ENCODE measurements around the gene CHD9.

Gene CHD9

GRCh38 chr16:53213542-53213941 is 158.8 kb downstream of the CHD9 start:
- DNase-seq (ENCODE audit: extremely low read depth, insufficient read length), result no peak
- Histone ChIP-seq H3K4me3 (replicated peaks; ENCODE audit: low read depth, low read length) (no peak overlapping the region), H3K36me3 (ENCODE audit: control insufficient read depth, insufficient read depth, low read length) (no peaks in the 10 kb centered on the region), H3K27me3 (replicated peaks; ENCODE audit: control insufficient read depth, insufficient read depth, low read length) (no peaks in the 10 kb centered on the region)
- TF ChIP-seq, protein P1, sequence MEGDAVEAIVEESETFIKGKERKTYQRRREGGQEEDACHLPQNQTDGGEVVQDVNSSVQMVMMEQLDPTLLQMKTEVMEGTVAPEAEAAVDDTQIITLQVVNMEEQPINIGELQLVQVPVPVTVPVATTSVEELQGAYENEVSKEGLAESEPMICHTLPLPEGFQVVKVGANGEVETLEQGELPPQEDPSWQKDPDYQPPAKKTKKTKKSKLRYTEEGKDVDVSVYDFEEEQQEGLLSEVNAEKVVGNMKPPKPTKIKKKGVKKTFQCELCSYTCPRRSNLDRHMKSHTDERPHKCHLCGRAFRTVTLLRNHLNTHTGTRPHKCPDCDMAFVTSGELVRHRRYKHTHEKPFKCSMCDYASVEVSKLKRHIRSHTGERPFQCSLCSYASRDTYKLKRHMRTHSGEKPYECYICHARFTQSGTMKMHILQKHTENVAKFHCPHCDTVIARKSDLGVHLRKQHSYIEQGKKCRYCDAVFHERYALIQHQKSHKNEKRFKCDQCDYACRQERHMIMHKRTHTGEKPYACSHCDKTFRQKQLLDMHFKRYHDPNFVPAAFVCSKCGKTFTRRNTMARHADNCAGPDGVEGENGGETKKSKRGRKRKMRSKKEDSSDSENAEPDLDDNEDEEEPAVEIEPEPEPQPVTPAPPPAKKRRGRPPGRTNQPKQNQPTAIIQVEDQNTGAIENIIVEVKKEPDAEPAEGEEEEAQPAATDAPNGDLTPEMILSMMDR (IDR thresholded peaks at IDR 0.05; ENCODE audit: insufficient read depth, low read length, poor library complexity, severe bottlenecking), result no peak

- DNase-seq (ENCODE audit: extremely low read depth, insufficient read length), result no peak
- no peaks in the 10 kb centered on the region for H3K36me3 ChIP-seq (ENCODE audit: control insufficient read depth, insufficient read depth, low read length)
- H3K4me3 ChIP-seq (replicated peaks; ENCODE audit: low read depth, low read length), result no peak overlapping the region
- H3K27me3 ChIP-seq (replicated peaks; ENCODE audit: control insufficient read depth, insufficient read depth, low read length), result no peaks in the 10 kb centered on the region
- TF ChIP-seq, protein P1 (IDR thresholded peaks at IDR 0.05; ENCODE audit: insufficient read depth, low read length, poor library complexity, severe bottlenecking), result no peak
Measured at GRCh38 chr16:53216798-53217197, 162.0 kb downstream of the CHD9 start.

- no peak overlapping the region for H3K4me3 ChIP-seq (replicated peaks; ENCODE audit: low read depth, low read length)
- no peaks in the 10 kb centered on the region; the same call in 1 of the 2 replicates for H3K36me3 ChIP-seq (ENCODE audit: control insufficient read depth, insufficient read depth, low read length)
- TF ChIP-seq, protein P1 (IDR thresholded peaks at IDR 0.05; ENCODE audit: insufficient read depth, low read length, poor library complexity, severe bottlenecking), result no peak
- H3K27me3 ChIP-seq (replicated peaks; ENCODE audit: control insufficient read depth, insufficient read depth, low read length), result no peaks in the 10 kb centered on the region
- no peak for DNase-seq (ENCODE audit: extremely low read depth, insufficient read length)
Measured at GRCh38 chr16:53219371-53219770, 164.6 kb downstream of the CHD9 start.

GRCh38 chr16:53219795-53220454 is 165.1 kb downstream of the CHD9 start:
- TF ChIP-seq, protein P1 (IDR thresholded peaks at IDR 0.05; ENCODE audit: insufficient read depth, low read length, poor library complexity, severe bottlenecking), result no peak
- DNase-seq (ENCODE audit: extremely low read depth, insufficient read length), result no peak
- H3K4me3 ChIP-seq (replicated peaks; ENCODE audit: low read depth, low read length), result no peak overlapping the region
- no peaks in the 10 kb centered on the region for H3K27me3 ChIP-seq (replicated peaks; ENCODE audit: control insufficient read depth, insufficient read depth, low read length)
- H3K36me3 ChIP-seq (ENCODE audit: control insufficient read depth, insufficient read depth, low read length), result no peaks in the 10 kb centered on the region; the same call in 1 of the 2 replicates

DNA sequence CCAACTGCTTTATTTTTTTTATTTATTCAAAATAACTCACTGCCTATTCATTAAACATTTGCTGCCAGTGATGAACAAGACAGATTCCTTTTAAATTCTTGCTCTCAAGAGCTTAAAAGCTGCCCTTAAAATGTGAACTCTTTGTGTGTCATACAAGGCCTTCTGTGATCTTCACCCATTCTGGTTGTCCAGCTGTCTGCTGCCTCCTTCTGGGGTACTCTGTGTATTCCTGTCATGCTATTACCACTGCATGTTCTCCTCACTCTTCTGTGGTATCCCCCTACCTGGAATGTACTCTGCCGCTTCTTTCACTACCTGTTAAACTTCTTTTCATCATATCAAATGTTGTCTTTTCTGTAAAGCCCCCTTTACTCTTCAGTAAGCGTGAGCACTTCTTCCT is 165.8 kb downstream of the CHD9 start:
- H3K27me3 ChIP-seq (replicated peaks; ENCODE audit: control insufficient read depth, insufficient read depth, low read length), result no peaks in the 10 kb centered on the region
- no peak for DNase-seq (ENCODE audit: extremely low read depth, insufficient read length)
- TF ChIP-seq, protein P1 (IDR thresholded peaks at IDR 0.05; ENCODE audit: insufficient read depth, low read length, poor library complexity, severe bottlenecking), result no peak
- no peaks in the 10 kb centered on the region; the same call in 1 of the 2 replicates for H3K36me3 ChIP-seq (ENCODE audit: control insufficient read depth, insufficient read depth, low read length)
- no peak overlapping the region for H3K4me3 ChIP-seq (replicated peaks; ENCODE audit: low read depth, low read length)

Data from GM06990 (cell line).